GM21528 (cell line): ENCODE measurements around the gene TERB2.
"Not testable (repeated sequence)": the region's sequence is repeated elsewhere in the genome, so short reads cannot be mapped to it uniquely, and the experiment has no call there.

Experiments used
- ATAC-seq: cut with Tn5 transposase; IDR thresholded peaks from one replicate; pipeline ENCODE4 v1.9.1; 2021; ENCODE audit warnings: mild to moderate bottlenecking, moderate library complexity; ENCODE audit not compliant: unreplicated experiment, low FRiP score

TERB2 gene, protein sequence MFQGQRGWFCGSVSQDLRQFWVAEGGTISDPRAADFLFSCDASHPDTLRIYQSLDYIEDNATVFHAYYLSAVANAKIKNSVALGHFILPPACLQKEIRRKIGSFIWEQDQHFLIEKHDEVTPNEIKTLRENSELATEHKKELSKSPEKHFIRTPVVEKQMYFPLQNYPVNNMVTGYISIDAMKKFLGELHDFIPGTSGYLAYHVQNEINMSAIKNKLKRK

DNA sequence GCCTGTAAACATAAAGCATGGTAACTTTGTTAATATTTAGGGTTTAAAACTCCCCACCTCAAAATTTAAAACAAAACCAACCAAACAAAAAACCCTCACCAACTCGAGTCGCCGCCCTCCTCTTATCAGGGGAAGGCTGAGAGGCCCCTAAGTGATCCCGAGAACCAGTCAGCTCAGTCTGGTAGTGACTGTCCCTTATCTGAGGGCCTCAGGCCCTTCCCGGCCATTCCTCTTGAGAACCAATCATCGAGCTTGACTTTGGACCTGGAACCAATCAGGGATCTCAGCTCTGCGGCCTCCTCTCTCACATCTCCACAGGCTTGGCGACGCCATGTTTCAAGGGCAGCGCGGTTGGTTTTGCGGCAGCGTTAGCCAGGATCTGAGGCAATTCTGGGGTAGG lies at the start of gene TERB2:
Gene TERB2, plus strand, starts transcription at position 300 of the 400 bp plus-strand sequence. Its CDS starts 32 bp downstream, at position 332.
- no peak for ATAC-seq

DNA sequence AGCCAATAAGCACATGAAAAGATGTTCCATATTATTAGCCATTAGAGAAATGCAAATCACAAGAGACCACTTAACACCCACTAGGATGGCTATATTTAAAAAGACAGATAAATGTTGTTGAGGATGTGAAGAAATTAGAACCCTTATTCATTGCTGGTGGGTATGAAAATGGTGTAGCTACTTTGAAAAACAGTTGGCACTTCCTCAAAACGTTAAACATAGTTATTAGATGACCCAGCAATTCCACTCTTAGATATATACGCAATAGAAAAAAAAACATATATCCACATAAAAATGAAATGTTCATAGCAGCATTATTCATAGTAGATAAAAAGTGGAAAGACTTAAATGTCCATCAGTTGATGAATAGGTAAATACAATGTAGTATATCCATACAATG lies 47.1 kb upstream of the TERB2 start:
- ATAC-seq, result no peak

DNA sequence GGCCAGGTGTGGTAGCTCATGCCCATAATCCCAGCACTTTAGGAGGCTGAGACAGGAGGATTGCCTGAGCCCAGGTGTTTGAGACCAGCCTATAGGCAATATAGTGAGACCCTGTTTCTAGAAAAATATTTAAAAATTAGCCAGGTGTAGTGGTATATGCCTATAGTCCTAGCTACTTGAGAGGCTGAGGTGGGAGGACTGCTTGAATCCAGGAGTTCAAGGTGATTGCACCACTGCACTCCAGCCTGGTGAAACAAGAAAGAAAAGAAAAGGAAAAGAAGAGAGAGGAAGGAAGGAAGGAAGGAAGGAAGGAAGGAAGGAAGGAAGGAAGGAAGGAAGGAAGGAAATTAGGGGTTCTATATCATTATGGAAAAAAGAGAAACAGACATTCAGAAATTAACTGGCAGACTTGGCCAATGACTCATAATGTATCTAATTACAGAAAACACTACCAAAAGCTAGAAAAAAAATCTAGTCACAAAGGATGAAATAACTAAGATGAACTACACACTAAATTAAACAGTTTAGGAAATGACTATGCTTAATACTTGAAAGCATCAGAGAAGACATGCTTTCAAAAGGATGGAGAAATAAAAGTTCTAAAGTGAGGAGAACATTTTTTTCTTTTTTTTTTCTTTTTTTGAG lies 45.4 kb upstream of the TERB2 start:
- no peak for ATAC-seq

GRCh38 chr15:44912186-44912585 lies 44.3 kb upstream of the TERB2 start:
- not testable (repeated sequence) for ATAC-seq

DNA sequence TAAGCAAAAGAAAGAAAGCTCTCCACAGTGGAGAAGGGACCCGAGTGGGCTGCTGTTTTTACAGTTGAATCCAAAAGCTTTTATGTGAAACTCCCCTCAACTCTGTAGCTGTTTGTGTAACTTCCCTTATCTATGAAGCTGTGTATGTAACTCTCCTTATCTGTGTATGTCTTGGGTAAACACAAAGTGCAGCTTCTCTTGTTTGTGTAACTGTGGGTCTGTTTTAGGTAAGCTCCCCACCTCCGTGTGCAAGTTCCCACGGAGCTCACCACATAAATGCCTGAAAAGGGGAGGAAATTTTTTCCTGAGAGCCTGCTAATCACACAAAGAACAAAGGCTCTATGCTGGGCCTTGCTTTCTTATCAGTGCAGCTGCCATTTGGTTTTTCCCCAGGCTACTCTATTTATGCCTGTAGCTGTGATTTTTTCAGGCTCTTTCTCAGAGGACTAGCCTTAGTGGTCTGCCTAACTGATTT lies 43.5 kb upstream of the TERB2 start:
- ATAC-seq, result not testable (repeated sequence)

- no peak for ATAC-seq
Measured at GRCh38 chr15:44918136-44918535, 38.4 kb upstream of the TERB2 start.

GRCh38 chr15:44928658-44929057 lies 27.8 kb upstream of the TERB2 start:
- ATAC-seq, result not testable (repeated sequence)

- not testable (repeated sequence) for ATAC-seq
Measured at GRCh38 chr15:44930283-44930682, 26.2 kb upstream of the TERB2 start.

GRCh38 chr15:44958302-44958701 lies 1.8 kb downstream of the TERB2 start:
- ATAC-seq, result not testable (repeated sequence)

DNA sequence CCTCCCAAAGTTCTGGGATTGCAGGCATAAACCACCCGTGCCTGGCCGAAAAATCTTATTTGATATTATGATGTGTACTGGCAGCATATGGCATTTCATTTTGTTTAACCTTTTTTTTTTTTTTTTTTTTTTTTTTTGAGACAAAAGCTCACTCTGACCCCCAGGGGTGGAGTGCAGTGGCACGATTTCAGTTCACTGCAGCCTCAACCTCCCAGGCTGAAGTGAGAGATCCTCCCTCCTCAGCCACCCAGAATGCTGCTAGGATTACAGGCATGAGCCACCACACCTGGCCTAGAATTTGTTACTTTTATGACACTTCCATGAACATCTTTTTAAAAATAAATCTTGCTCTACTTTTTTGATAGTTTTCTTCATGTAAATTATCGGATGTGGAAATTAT lies 12.0 kb downstream of the TERB2 start:
- no peak for ATAC-seq

GRCh38 chr15:44971036-44971435 lies 14.5 kb downstream of the TERB2 start:
- ATAC-seq, result no peak

DNA sequence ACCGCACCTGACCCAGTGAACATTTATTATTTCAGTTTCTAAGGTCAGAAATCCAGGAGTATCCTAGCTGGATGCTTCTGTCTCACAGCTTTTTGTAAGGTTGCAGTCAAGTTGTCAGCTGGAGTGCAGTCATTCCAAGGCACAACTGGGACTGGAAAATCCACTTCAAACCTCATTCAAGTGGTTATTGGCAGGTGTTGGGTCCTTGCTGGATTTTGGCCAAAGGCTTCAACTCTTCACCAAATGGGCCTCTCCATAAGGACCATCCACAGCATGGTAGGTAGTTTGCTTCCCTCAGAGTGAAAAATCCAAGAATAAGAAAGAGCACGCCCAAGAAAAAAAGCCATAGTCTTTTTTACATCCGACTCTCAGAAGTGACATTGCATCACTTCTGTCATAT lies 19.7 kb downstream of the TERB2 start:
- not testable (repeated sequence) for ATAC-seq

DNA sequence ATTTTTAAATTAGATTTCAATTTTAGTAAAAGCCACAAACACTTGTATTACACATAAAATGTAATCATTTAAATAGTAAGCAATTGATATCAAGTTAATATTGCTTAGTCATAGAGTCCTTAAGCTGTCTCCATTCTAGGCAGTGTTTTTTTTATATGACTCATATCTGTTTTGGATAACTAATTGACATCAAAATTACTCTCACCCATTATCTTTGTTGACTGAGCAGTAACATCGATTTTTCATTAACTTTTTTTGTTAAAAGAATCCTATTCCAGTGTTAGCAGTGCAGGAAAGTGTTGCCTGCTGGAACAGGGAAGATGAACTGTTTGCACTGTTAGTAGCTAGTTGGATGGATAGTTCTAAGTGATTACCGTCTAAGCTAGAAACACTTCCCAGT lies 21.3 kb downstream of the TERB2 start:
- not testable (repeated sequence) for ATAC-seq

GRCh38 chr15:44979617-44980339 lies 23.3 kb downstream of the TERB2 start:
- not testable (repeated sequence) for ATAC-seq

DNA sequence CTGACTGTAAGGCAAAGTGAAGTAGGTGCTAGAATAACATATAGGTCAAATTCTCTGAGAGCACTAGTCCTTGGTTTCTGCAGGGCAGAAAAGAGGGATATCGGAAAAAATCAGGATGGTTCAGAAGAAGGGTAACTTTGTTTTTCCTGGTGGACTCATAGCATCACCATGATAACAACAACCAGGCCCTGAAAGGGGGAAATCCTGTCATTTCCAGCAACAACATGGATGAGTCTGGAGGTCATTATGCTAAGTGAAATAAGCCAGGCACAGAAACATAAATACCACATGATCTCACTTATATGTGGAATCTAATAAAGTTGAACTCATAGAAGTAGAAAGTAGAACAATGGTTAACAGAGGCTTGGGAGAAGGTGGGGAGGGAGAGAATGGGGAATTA lies 27.7 kb downstream of the TERB2 start:
- not testable (repeated sequence) for ATAC-seq

DNA sequence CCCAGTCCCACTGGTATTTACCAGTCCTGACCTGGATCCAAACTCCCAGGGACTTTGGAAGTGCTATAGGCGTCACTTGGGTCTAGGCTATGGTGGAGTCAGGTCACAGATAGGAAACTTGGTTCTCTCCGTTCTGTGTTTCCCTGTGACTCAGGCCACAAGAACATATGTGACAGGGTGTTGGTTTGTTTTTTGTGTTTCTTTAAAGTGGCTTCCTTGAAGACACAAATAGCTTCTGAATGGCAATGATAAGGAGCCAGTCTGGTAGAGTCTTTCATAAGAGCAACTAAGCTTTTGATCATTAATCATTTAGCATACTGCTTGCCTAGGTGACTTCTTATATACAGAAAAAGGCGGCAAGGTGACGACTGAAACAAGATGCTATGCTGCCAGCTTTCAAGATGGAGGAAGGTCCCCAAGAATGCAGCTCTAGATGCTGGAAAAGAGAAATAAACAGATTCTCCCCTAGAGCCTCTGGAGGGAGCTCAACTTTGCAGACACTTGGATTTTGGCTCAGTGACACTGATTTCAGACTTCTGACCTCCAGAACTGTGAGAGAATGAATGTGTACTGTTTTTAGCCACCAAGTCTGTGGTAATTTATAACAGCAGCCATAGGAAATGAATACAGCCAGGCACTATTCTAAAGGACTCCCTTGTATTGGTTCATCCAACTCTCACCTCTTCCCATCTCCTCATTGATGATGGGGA lies 30.0 kb downstream of the TERB2 start:
- not testable (repeated sequence) for ATAC-seq

- not testable (repeated sequence) for ATAC-seq
Measured at GRCh38 chr15:44987711-44988110, 31.2 kb downstream of the TERB2 start.

DNA sequence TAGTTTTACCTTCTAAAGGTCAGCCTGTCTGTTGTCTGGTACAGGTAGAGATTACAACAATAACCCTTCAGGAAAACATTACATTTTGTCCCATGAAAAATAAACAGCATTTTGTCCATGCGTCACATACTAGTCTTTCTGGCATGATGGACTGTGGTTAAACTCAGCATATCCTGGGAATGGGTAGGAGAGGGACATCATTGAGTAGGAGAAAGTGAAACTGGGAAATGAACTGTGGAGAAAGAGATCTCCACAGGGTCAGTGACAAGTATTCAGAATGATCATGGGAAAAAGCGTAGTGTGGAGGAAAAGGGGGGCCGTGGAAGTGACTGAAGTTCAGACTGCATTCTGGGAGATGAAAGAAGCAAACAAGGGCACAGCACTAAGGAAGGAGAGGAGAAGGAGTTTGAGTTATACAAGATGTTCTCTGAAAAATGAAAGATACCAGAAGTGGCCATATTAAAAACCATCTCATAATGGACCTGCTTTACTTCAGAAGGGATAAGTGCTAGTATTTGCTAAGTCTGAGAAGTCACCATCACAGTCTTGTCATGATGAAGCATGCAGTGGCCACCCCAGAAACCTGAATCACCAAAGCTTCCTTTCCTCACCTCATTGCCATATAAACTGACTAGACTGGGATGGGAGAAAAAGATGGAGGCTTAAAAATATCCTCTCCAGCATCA lies 31.8 kb downstream of the TERB2 start:
- ATAC-seq, result not testable (repeated sequence)

GRCh38 chr15:44988870-44989219 lies 32.4 kb downstream of the TERB2 start:
- not testable (repeated sequence) for ATAC-seq

GRCh38 chr15:44997632-44998031 lies 41.1 kb downstream of the TERB2 start:
- ATAC-seq, result not testable (repeated sequence)
